ENCODE results near the gene HMGCL. TPM values are rescaled to one million over a fixed set of nuclear protein-coding genes. Genes with fewer than 3 reads are reported as not detected.

The HMGCL gene
- total RNA-seq, 2 experiments from 2014 or later, result 8.9 to 9.6 TPM

GRCh38 chr1:23816906-23817305, 8.3 kb downstream of the HMGCL start:
- Histone ChIP-seq H3K4me3 (ENCODE audit: low read length) (no peak overlapping the region), H3K36me3 (ENCODE audit: insufficient read depth, low read length) (peaks cover 55% of the 10 kb centered on the region), H3K4me1 (ENCODE audit: insufficient read depth, low read length) (no peaks in the 10 kb centered on the region), H3K27ac (ENCODE audit: low read depth in 1 of 2, low read length in 2 of 2) (no peak overlapping the region), H3K27me3 (ENCODE audit: control insufficient read depth in 1 of 2, insufficient read depth in 2 of 2, low read length in 2 of 2) (no peaks in the 10 kb centered on the region), H3K9me3 (ENCODE audit: control insufficient read depth in 1 of 2, insufficient read depth in 1 of 2, low read length in 2 of 2) (no peaks in the 10 kb centered on the region)
- intact Hi-C loops (cut with DNase I, micrococcal nuclease), result no loop called here
- ChIA-PET POLR2A (no interaction called here), CTCF (no interaction called here)
- H3K27ac Mint-ChIP-seq, result no peak overlapping the region
- no peak overlapping the region for H3K4me3 Mint-ChIP-seq
- peaks cover 61% of the 10 kb centered on the region for H3K36me3 Mint-ChIP-seq (ENCODE audit: low read depth)
- no peaks in the 10 kb centered on the region for H3K9me3 Mint-ChIP-seq
- TF ChIP-seq CTCF (IDR thresholded peaks at IDR 0.05), result no peak
- no peaks in the 10 kb centered on the region for H3K27me3 Mint-ChIP-seq
- no peak for DNase-seq
- no peaks in the 10 kb centered on the region for H3K4me1 Mint-ChIP-seq (ENCODE audit: low read depth)
- ATAC-seq (ENCODE audit: poor library complexity), result no peak

GRCh38 chr1:23816361-23816760, 8.9 kb downstream of the HMGCL start:
- intact Hi-C loops (cut with DNase I, micrococcal nuclease), result no loop called here
- H3K36me3 Mint-ChIP-seq (ENCODE audit: low read depth), result peaks cover 66% of the 10 kb centered on the region
- Histone ChIP-seq H3K36me3 (ENCODE audit: insufficient read depth, low read length) (peaks cover 55% of the 10 kb centered on the region), H3K9me3 (ENCODE audit: control insufficient read depth in 1 of 2, insufficient read depth in 1 of 2, low read length in 2 of 2) (no peaks in the 10 kb centered on the region), H3K4me3 (ENCODE audit: low read length) (no peak overlapping the region), H3K27me3 (ENCODE audit: control insufficient read depth in 1 of 2, insufficient read depth in 2 of 2, low read length in 2 of 2) (no peaks in the 10 kb centered on the region), H3K4me1 (ENCODE audit: insufficient read depth, low read length) (no peaks in the 10 kb centered on the region), H3K27ac (ENCODE audit: low read depth in 1 of 2, low read length in 2 of 2) (no peak overlapping the region)
- no peaks in the 10 kb centered on the region for H3K27me3 Mint-ChIP-seq
- H3K4me1 Mint-ChIP-seq (ENCODE audit: low read depth), result no peaks in the 10 kb centered on the region
- no peaks in the 10 kb centered on the region for H3K9me3 Mint-ChIP-seq
- POLR2A ChIA-PET, result no interaction called here
- CTCF ChIA-PET, result no interaction called here
- no peak overlapping the region for H3K4me3 Mint-ChIP-seq
- ATAC-seq (ENCODE audit: poor library complexity) (no peak), DNase-seq (no peak)
- no peak overlapping the region for H3K27ac Mint-ChIP-seq
- TF ChIP-seq CTCF (IDR thresholded peaks at IDR 0.05), result no peak

- POLR2A ChIA-PET, result no interaction called here
These were observed 11.2 kb downstream of the HMGCL start for GRCh38 chr1:23814016-23814415.

More at GRCh38 chr1:23814016-23814415, 11.2 kb downstream of the HMGCL start:
- Histone ChIP-seq H3K4me3 (ENCODE audit: low read length) (no peak overlapping the region), H3K9me3 (ENCODE audit: control insufficient read depth in 1 of 2, insufficient read depth in 1 of 2, low read length in 2 of 2) (no peaks in the 10 kb centered on the region), H3K4me1 (ENCODE audit: insufficient read depth, low read length) (peaks cover 16% of the 10 kb centered on the region), H3K36me3 (ENCODE audit: insufficient read depth, low read length) (peaks cover 58% of the 10 kb centered on the region), H3K27ac (ENCODE audit: low read depth in 1 of 2, low read length in 2 of 2) (no peak overlapping the region), H3K27me3 (ENCODE audit: control insufficient read depth in 1 of 2, insufficient read depth in 2 of 2, low read length in 2 of 2) (no peaks in the 10 kb centered on the region)
- TF ChIP-seq CTCF (IDR thresholded peaks at IDR 0.05), result no peak
- no peaks in the 10 kb centered on the region for H3K27me3 Mint-ChIP-seq
- DNase-seq (no peak), ATAC-seq (ENCODE audit: poor library complexity) (no peak)
- H3K27ac Mint-ChIP-seq, result no peak overlapping the region
- H3K9me3 Mint-ChIP-seq, result no peaks in the 10 kb centered on the region
- H3K36me3 Mint-ChIP-seq (ENCODE audit: low read depth), result peaks cover 70% of the 10 kb centered on the region
- intact Hi-C loops (cut with DNase I, micrococcal nuclease), result loop anchor here (5.0 kb wide), 2 partner anchors 103 to 213 kb away; no protein-coding TSS in a partner anchor
- peaks cover 14% of the 10 kb centered on the region for H3K4me1 Mint-ChIP-seq (ENCODE audit: low read depth)
- CTCF ChIA-PET, result interaction anchor here (3.0 kb wide), 1 partner anchor 42 kb away, joined by 6 read pairs; no protein-coding TSS in a partner anchor
- H3K4me3 Mint-ChIP-seq, result no peak overlapping the region

All from CD4-positive, alpha-beta T cell (primary cell).